Right atrium auricular region (tissue), 2 donors: Measurements from ENCODE around the gene LRRC72. TPM values are rescaled to one million over a fixed set of nuclear protein-coding genes. Genes with fewer than 3 reads are reported as not detected.

Experiments
- DNase-seq: peaks from one replicate; pipeline ENCODE4 v3.0.0-alpha.2; 2019; ENCODE audit warnings: low spot score
- H3K27ac ChIP-seq, 2 donors: fragments of 200-600 bp; sonication (generic); 1 replicate in 1 of 2; 2 replicates in 1 of 2; pipeline ENCODE4 v1.5.1; 2016 to 2019
- H3K27me3 ChIP-seq, 2 donors: fragments of 200-600 bp; sonication (generic); one replicate each; pipeline versions ENCODE4 v1.5.1 to v1.6.0; 2017 to 2019
- H3K36me3 ChIP-seq: fragments of 200-600 bp; sonication (generic); one replicate; pipeline ENCODE4 v1.5.1; 2016
- H3K4me1 ChIP-seq, 2 donors: fragments of 200-600 bp; sonication (generic); one replicate each; pipeline versions ENCODE4 v1.5.1 to v1.6.0; 2017 to 2019
- H3K4me3 ChIP-seq, 2 donors: fragments of 200-600 bp; sonication (generic); 1 replicate in 1 of 2; 2 replicates in 1 of 2; pipeline ENCODE4 v1.5.1; 2017 to 2019; ENCODE audit warnings: mild to moderate bottlenecking in 1 of 2, moderate library complexity in 1 of 2
- H3K9me3 ChIP-seq, 2 donors: fragments of 200-600 bp; sonication (generic); one replicate each; pipeline ENCODE4 v1.5.1; 2019
- CTCF ChIP-seq, 2 donors: fragments of 200-600 bp; sonication (generic); IDR thresholded peaks; one replicate each; pipeline ENCODE4 v1.5.1; 2019; ENCODE audit warnings: antibody characterized with exemption in 2 of 2
- total RNA-seq, 2 donors: library from RNA; depleted of rRNA; stranded (reverse); fragments of >200 nt; gene quantifications; one replicate each; pipeline ENCODE4 v1.1.0, GENCODE V29; 2016

The LRRC72 gene
- total RNA-seq, 2 donors from 2014 or later, result not detected

- no peak overlapping the region for H3K27ac ChIP-seq
- H3K9me3 ChIP-seq, result no peaks in the 10 kb centered on the region
- H3K36me3 ChIP-seq, result no peaks in the 10 kb centered on the region
- no peak overlapping the region for H3K4me3 ChIP-seq
- peaks cover 4 to 6% of the 10 kb centered on the region in 2 donors for H3K4me1 ChIP-seq
- no peak for DNase-seq
- no peaks in the 10 kb centered on the region for H3K27me3 ChIP-seq
- no peak for TF ChIP-seq CTCF (IDR thresholded peaks at IDR 0.05)
Measured at GRCh38 chr7:16556359-16556758, 29.7 kb downstream of the LRRC72 start.

DNA sequence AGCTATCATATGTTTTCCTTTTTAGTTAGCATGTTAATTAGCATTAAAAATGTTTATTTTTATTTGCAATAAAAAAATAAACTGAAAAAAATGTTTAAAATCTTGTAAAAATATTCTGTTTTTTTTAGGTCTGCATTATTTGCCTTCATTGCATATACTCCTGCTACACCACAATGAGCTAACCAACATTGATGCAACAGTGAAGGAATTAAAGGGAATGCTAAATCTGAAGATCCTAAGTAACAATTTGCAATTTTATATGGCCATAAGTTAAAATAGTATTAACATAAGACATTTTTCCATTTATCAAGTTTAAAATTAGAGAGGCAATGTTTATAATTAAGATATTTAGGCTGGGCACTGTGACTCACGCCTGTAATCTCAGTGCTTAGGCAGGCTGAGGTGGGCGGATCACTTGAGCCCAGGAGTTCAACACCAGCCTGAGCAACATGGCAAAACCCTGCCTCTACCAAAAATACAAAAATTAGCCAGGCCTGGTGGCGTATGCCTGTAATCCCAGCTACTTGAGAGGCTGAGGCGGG is 32.2 kb downstream of the LRRC72 start:
- H3K27me3 ChIP-seq, result no peaks in the 10 kb centered on the region
- no peak overlapping the region for H3K4me3 ChIP-seq
- no peak for DNase-seq
- H3K36me3 ChIP-seq, result no peaks in the 10 kb centered on the region
- no peak for TF ChIP-seq CTCF (IDR thresholded peaks at IDR 0.05)
- no peaks in the 10 kb centered on the region for H3K9me3 ChIP-seq
- peaks cover 4 to 6% of the 10 kb centered on the region in 2 donors for H3K4me1 ChIP-seq
- H3K27ac ChIP-seq, result peak overlapping the region in 1 of 2 donors; percentile 67

- no peak overlapping the region for H3K4me3 ChIP-seq
- peak overlapping the region in 1 of 2 donors; percentile 67 for H3K27ac ChIP-seq
Measured at GRCh38 chr7:16559497-16560179, 33.0 kb downstream of the LRRC72 start.

GRCh38 chr7:16561943-16562342 is 35.3 kb downstream of the LRRC72 start:
- Histone ChIP-seq H3K36me3 (no peaks in the 10 kb centered on the region), H3K4me3 (no peak overlapping the region), H3K4me1 (peaks cover 0 to 4% of the 10 kb centered on the region in 2 donors), H3K27ac (no peak overlapping the region), H3K27me3 (no peaks in the 10 kb centered on the region), H3K9me3 (no peaks in the 10 kb centered on the region)
- DNase-seq, result no peak
- no peak for TF ChIP-seq CTCF (IDR thresholded peaks at IDR 0.05)

More at GRCh38 chr7:16559497-16560179, 33.0 kb downstream of the LRRC72 start:
- Histone ChIP-seq H3K9me3 (no peaks in the 10 kb centered on the region), H3K27me3 (no peaks in the 10 kb centered on the region), H3K4me1 (peaks cover 0 to 4% of the 10 kb centered on the region in 2 donors), H3K36me3 (no peaks in the 10 kb centered on the region)
- no peak for TF ChIP-seq CTCF (IDR thresholded peaks at IDR 0.05)
- DNase-seq, result no peak

DNA sequence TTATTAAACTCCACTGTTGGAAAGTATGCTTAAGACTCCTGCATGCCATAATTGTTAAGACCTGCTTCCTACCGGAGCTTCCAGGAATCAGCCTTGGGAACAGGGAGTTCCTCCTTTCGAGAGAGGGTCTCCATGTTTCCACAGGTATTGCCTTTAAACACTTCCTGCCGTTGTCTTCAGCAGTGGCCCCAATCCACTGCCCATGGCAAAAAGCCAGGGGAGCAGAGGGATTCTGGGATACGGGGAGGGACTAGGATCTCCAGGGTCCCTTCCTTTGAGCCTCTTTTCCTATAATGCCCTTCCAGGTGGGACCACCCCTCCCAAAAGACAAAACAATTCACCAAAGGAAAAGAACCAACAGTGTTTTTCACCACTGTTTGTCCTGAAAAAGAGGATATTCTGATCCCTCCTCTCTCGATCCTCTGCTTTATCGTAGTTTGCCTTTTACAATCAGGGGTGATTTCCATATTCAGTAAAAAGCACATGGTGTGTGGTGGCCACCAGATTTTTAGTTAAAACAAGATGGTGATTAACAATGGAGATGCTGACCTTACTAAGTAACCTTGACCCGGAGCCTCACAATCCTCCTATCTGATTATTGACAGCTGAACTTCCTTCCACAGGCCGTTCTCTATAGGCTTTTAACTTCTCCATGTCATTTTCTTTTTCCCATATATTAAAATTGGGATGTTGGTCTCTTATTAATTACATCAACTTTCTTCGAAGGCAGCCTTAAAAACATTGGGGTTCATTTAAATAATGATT is 36.0 kb downstream of the LRRC72 start:
- Histone ChIP-seq H3K9me3 (no peaks in the 10 kb centered on the region), H3K4me3 (no peak overlapping the region), H3K36me3 (no peaks in the 10 kb centered on the region), H3K4me1 (peaks cover 0 to 4% of the 10 kb centered on the region in 2 donors), H3K27me3 (no peaks in the 10 kb centered on the region), H3K27ac (no peak overlapping the region)
- DNase-seq, result no peak
- TF ChIP-seq CTCF (IDR thresholded peaks at IDR 0.05), result no peak
